B cell (primary cell): ENCODE data around the gene AAK1. TPM values are rescaled to one million over a fixed set of nuclear protein-coding genes. Genes with fewer than 3 reads are reported as not detected.

ENCODE experiments used
- ATAC-seq: fragments of 200-7000 bp; cut with Tn5 transposase; one replicate; pipeline ENCODE4 v1.10.0; 2021; ENCODE audit warnings: low read depth, mild to moderate bottlenecking, moderate number of reproducible peaks, moderate library complexity
- CTCF ChIA-PET: fragments of 350-600 bp; sonication (Branson Sonifier 250); formaldehyde crosslinking; loops from one replicate; lab custom pipeline; 2021; ENCODE audit warnings: antibody characterized with exemption, inconsistent platforms; lab: Charles Lee
- POLR2A ChIA-PET: fragments of 350-600 bp; sonication (Branson Sonifier 250); formaldehyde crosslinking; loops from one replicate; lab custom pipeline; 2021; ENCODE audit warnings: antibody characterized with exemption; lab: Charles Lee
- DNase-seq: peaks from one replicate; pipeline ENCODE4 v3.0.0; 2013
- H2AFZ ChIP-seq: 2 replicates; pipeline ENCODE4 v1.6.1; 2012; ENCODE audit warnings: mild to moderate bottlenecking, low read depth, low read length; ENCODE audit not compliant: insufficient read depth, poor library complexity, severe bottlenecking
- H3K27ac ChIP-seq, 2 donors: 1 replicate in 1 of 2; 2 replicates in 1 of 2; pipeline ENCODE4 v1.5.1; 2012 to 2013; ENCODE audit warnings: low read length in 2 of 2, mild to moderate bottlenecking in 2 of 2, moderate library complexity in 1 of 2
- H3K27me3 ChIP-seq, 4 experiments: fragments of 200-600 bp in 1 of 4; sonication (generic) in 1 of 4; replicated peaks in 1 of 4; 1 replicate in 2 of 4; 2 replicates in 2 of 4; pipeline versions ENCODE4 v1.6.1 to v1.7.0; 2013 to 2016; ENCODE audit warnings: low read length in 3 of 4, mild to moderate bottlenecking in 2 of 4, mixed read lengths in 1 of 4, moderate library complexity in 1 of 4; ENCODE audit not compliant: insufficient read depth in 4 of 4, control insufficient read depth in 3 of 4; ENCODE audit errors: control extremely low read depth in 1 of 4
- H3K36me3 ChIP-seq, 2 experiments: replicated peaks in 1 of 2; 1 replicate in 1 of 2; 2 replicates in 1 of 2; pipeline versions ENCODE4 v1.6.1 to v1.7.1; 2013; ENCODE audit warnings: low read length in 1 of 2; ENCODE audit not compliant: insufficient read depth in 2 of 2, control insufficient read depth in 1 of 2; ENCODE audit errors: control extremely low read depth in 1 of 2, extremely low read depth in 1 of 2
- H3K4me1 ChIP-seq, 2 donors: fragments of 200-600 bp in 1 of 2; sonication (generic) in 1 of 2; 1 replicate in 1 of 2; 2 replicates in 1 of 2; pipeline versions ENCODE4 v1.5.1 to v1.6.1; 2013 to 2017; ENCODE audit warnings: low read length in 2 of 2; ENCODE audit not compliant: control insufficient read depth in 2 of 2, insufficient read depth in 2 of 2
- H3K4me2 ChIP-seq: replicated peaks from 2 replicates; pipeline ENCODE3; 2012; ENCODE audit warnings: mild to moderate bottlenecking, low read depth, low read length; ENCODE audit not compliant: poor library complexity, severe bottlenecking
- H3K4me3 ChIP-seq, 5 experiments: fragments of 200-600 bp in 1 of 5; sonication (generic) in 1 of 5; 1 replicate in 3 of 5; 2 replicates in 2 of 5; pipeline versions ENCODE4 v1.5.1 to v1.7.0; 2011 to 2016; ENCODE audit warnings: low read length in 4 of 5, mild to moderate bottlenecking in 4 of 5, low read depth in 2 of 5, control low read depth in 1 of 5, moderate library complexity in 1 of 5; ENCODE audit not compliant: insufficient read depth in 1 of 5; ENCODE audit errors: control extremely low read depth in 1 of 5, extremely low read depth in 1 of 5
- H3K79me2 ChIP-seq: fragments of 200-600 bp; sonication (generic); one replicate; pipeline ENCODE4 v1.6.0; 2016; ENCODE audit warnings: low read length; ENCODE audit not compliant: control insufficient read depth, insufficient read depth
- H3K9ac ChIP-seq: fragments of 200-600 bp; sonication (generic); 2 replicates; pipeline ENCODE4 v1.6.1; 2017; ENCODE audit warnings: mild to moderate bottlenecking, low read length, moderate library complexity
- H3K9me3 ChIP-seq, 3 donors: one replicate each; pipeline versions ENCODE4 v1.6.1 to v1.7.1; 2013; ENCODE audit warnings: low read length in 2 of 3; ENCODE audit not compliant: control insufficient read depth in 2 of 3, insufficient read depth in 1 of 3; ENCODE audit errors: control extremely low read depth in 1 of 3
- H4K20me1 ChIP-seq: 2 replicates; pipeline ENCODE4 v1.6.0; 2012; ENCODE audit warnings: mild to moderate bottlenecking, low read length; ENCODE audit not compliant: insufficient read depth, control insufficient read depth, poor library complexity, severe bottlenecking
- H3K27ac Mint-ChIP-seq: one replicate; pipeline ENCODE4 v1.8.0; 2021; ENCODE audit warnings: mixed read lengths
- H3K27me3 Mint-ChIP-seq: one replicate; pipeline ENCODE4 v1.8.0; 2021; ENCODE audit warnings: mixed read lengths
- H3K4me1 Mint-ChIP-seq: one replicate; pipeline ENCODE4 v1.8.0; 2021; ENCODE audit warnings: mixed read lengths
- H3K4me3 Mint-ChIP-seq: one replicate; pipeline ENCODE4 v1.8.0; 2021; ENCODE audit warnings: mixed read lengths
- H3K9me3 Mint-ChIP-seq: one replicate; pipeline ENCODE4 v1.8.0; 2022; ENCODE audit warnings: mixed read lengths; ENCODE audit not compliant: insufficient read depth
- EZH2 ChIP-seq: IDR thresholded peaks from 2 replicates; pipeline ENCODE4 v1.6.1; 2012; ENCODE audit warnings: borderline replicate concordance, low read depth, mild to moderate bottlenecking, moderate library complexity, low read length; ENCODE audit not compliant: insufficient read depth, poor library complexity, severe bottlenecking
- WGBS: methylation state at CpG from one replicate; pipeline ENCODE4 v1.1.5; 2013; ENCODE audit warnings: missing lambda C conversion rate; ENCODE audit not compliant: insufficient coverage; 5-methylcytosine and 5-hydroxymethylcytosine counted together
- intact Hi-C: fragments of 100-400 bp; cut with micrococcal nuclease; formaldehyde crosslinking; loops from one replicate; pipeline ENCODE4 v1.10.0; 2022
- polyA plus RNA-seq: library from polyadenylated mRNA; depleted of rRNA; stranded (reverse); fragments of >200 nt; gene quantifications from 2 replicates; pipeline ENCODE4 v1.2.3, GENCODE V29; 2012
- total RNA-seq, 2 donors: library from RNA; stranded (reverse); fragments of 120-200 nt in 1 of 2; gene quantifications; 1 replicate in 1 of 2; 2 replicates in 1 of 2; pipeline versions ENCODE4 v1.2.3 to v1.2.4, GENCODE V29; 2013 to 2022
- TF ChIP-seq, protein P1 (sequence below): fragments of 200-600 bp; IDR thresholded peaks from one replicate; pipeline ENCODE4 v1.8.0; 2022; ENCODE audit warnings: antibody characterized with exemption, mild to moderate bottlenecking

The AAK1 gene
- total and polyA plus RNA-seq, 2 donors (not counting 1 experiment from before 2014, with no cell fraction given), result 2.4 to 7.2 TPM

DNA sequence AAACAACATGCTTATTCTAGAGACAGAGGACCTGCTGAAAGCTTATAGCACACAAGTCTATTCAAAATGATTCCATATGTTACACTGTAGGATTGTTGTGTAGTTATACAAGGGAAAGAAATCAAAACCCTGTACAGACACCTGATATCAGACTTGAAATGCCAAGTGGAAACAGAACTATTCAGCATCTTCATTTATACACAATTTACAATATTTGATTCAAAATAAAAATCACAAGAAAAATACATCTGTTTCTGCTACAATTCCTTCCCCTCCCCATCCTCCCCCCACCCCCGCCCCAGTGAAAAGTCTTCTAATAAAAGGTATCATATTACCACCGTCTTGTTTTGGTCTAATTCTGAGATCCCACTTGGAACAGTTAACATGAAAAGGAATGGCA is 168.9 kb downstream of the AAK1 start:
- TF ChIP-seq EZH2, result no peak
- TF ChIP-seq, protein P1, sequence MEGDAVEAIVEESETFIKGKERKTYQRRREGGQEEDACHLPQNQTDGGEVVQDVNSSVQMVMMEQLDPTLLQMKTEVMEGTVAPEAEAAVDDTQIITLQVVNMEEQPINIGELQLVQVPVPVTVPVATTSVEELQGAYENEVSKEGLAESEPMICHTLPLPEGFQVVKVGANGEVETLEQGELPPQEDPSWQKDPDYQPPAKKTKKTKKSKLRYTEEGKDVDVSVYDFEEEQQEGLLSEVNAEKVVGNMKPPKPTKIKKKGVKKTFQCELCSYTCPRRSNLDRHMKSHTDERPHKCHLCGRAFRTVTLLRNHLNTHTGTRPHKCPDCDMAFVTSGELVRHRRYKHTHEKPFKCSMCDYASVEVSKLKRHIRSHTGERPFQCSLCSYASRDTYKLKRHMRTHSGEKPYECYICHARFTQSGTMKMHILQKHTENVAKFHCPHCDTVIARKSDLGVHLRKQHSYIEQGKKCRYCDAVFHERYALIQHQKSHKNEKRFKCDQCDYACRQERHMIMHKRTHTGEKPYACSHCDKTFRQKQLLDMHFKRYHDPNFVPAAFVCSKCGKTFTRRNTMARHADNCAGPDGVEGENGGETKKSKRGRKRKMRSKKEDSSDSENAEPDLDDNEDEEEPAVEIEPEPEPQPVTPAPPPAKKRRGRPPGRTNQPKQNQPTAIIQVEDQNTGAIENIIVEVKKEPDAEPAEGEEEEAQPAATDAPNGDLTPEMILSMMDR, result no peak
- Mint-ChIP-seq H3K27ac (no peak overlapping the region), H3K4me1 (peaks cover 13% of the 10 kb centered on the region), H3K27me3 (peaks cover 8% of the 10 kb centered on the region), H3K9me3 (no peaks in the 10 kb centered on the region), H3K4me3 (no peak overlapping the region)
- no peaks in the 10 kb centered on the region for H3K9me3 ChIP-seq
- intact Hi-C loops, result no loop called here
- no peak for DNase-seq
- ATAC-seq, result no peak
- no peak overlapping the region for H3K4me2 ChIP-seq
- ChIA-PET POLR2A (no interaction called here), CTCF (no interaction called here)
- H3K27ac ChIP-seq, result no peak overlapping the region
- H3K4me3 ChIP-seq, result no peak overlapping the region
- WGBS, result no CpG with 5 or more reads among the region's 2 CpGs
- no peak overlapping the region for H2AFZ ChIP-seq
- no peaks in the 10 kb centered on the region for H3K4me1 ChIP-seq
- H3K36me3 ChIP-seq, result no peaks in the 10 kb centered on the region
- H3K27me3 ChIP-seq, result no peaks in the 10 kb centered on the region
- H4K20me1 ChIP-seq, result no peaks in the 10 kb centered on the region
- H3K9ac ChIP-seq, result no peak overlapping the region
- H3K79me2 ChIP-seq, result no peaks in the 10 kb centered on the region

DNA sequence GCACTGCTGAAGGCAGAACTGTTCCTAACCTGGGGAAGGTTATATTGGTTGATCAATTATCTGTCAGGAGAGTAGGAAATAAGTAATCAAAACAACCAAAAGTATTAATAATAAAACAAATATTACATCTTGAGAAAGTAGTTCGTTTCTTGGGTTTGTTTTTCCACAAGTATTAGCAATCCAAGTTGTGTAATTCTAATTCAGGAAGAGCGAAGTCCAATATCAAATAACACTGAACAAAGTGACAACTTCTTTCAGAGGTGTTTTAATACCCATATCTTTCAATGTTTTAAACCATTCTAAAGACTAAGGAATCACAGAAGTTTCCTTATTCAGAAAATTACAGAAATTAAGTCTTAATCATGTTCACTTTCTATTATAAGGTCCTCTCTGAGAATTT is 171.7 kb downstream of the AAK1 start:
- H3K9ac ChIP-seq, result no peak overlapping the region
- no peak for DNase-seq
- H3K9me3 ChIP-seq, result no peaks in the 10 kb centered on the region
- TF ChIP-seq EZH2, result no peak
- TF ChIP-seq, protein P1, result no peak
- intact Hi-C loops, result no loop called here
- Mint-ChIP-seq H3K27me3 (peaks cover 11% of the 10 kb centered on the region), H3K4me1 (peaks cover 6% of the 10 kb centered on the region), H3K27ac (no peak overlapping the region), H3K4me3 (no peak overlapping the region), H3K9me3 (no peaks in the 10 kb centered on the region)
- H3K79me2 ChIP-seq, result no peaks in the 10 kb centered on the region
- no peak overlapping the region for H2AFZ ChIP-seq
- no peaks in the 10 kb centered on the region for H3K36me3 ChIP-seq
- H3K27ac ChIP-seq, result no peak overlapping the region
- H3K4me2 ChIP-seq, result no peak overlapping the region
- H3K4me1 ChIP-seq, result no peaks in the 10 kb centered on the region
- H3K27me3 ChIP-seq, result no peaks in the 10 kb centered on the region
- H4K20me1 ChIP-seq, result no peaks in the 10 kb centered on the region
- no peak overlapping the region for H3K4me3 ChIP-seq
- WGBS, result no CpG with 5 or more reads among the region's 2 CpGs
- no peak for ATAC-seq
- ChIA-PET CTCF (no interaction called here), POLR2A (no interaction called here)
